MM.1S (cell line): Measurements from ENCODE around the gene FGF3.

Source experiments
- DNase-seq: peaks from one replicate; pipeline ENCODE4 v3.0.0-alpha.2; 2015
- H2AFZ ChIP-seq: fragments of 300-600 bp; sonication (generic); 2 replicates; pipeline ENCODE4 v1.6.0; 2016; ENCODE audit warnings: antibody characterized with exemption, low read length
- H3F3A ChIP-seq: fragments of 300-600 bp; sonication (generic); 2 replicates; pipeline ENCODE4 v1.6.1; 2016; ENCODE audit warnings: mild to moderate bottlenecking, antibody characterized with exemption, low read length, moderate library complexity, mixed read lengths; ENCODE audit not compliant: insufficient read depth
- H3K27ac ChIP-seq: fragments of 300-600 bp; sonication (generic); 2 replicates; pipeline ENCODE4 v1.5.1; 2016; ENCODE audit warnings: mild to moderate bottlenecking, low read length
- H3K27me3 ChIP-seq: fragments of 300-600 bp; sonication (generic); replicated peaks from 2 replicates; pipeline ENCODE4 v1.6.0; 2016; ENCODE audit warnings: low read length; ENCODE audit not compliant: insufficient read depth
- H3K36me3 ChIP-seq: fragments of 300-600 bp; sonication (generic); replicated peaks from 2 replicates; pipeline ENCODE4 v1.6.1; 2016; ENCODE audit warnings: mild to moderate bottlenecking, low read length, mixed read lengths; ENCODE audit not compliant: insufficient read depth
- H3K4me1 ChIP-seq: fragments of 300-600 bp; sonication (generic); 2 replicates; pipeline ENCODE4 v1.6.1; 2016; ENCODE audit warnings: low read length, mixed read lengths
- H3K4me2 ChIP-seq: fragments of 300-600 bp; sonication (generic); 2 replicates; pipeline ENCODE4 v1.6.0; 2016; ENCODE audit warnings: low read depth, low read length
- H3K4me3 ChIP-seq: fragments of 300-600 bp; sonication (generic); 2 replicates; pipeline ENCODE4 v1.5.1; 2016; ENCODE audit warnings: low read length, mixed read lengths
- H3K79me2 ChIP-seq: fragments of 300-600 bp; sonication (generic); 2 replicates; pipeline ENCODE4 v1.6.1; 2016; ENCODE audit warnings: mixed run types, low read length, mixed read lengths
- H3K9ac ChIP-seq: fragments of 300-600 bp; sonication (generic); 2 replicates; pipeline ENCODE4 v1.6.1; 2016; ENCODE audit warnings: low read length, mixed read lengths
- H3K9me2 ChIP-seq: fragments of 300-600 bp; sonication (generic); replicated peaks from 2 replicates; pipeline ENCODE4 v1.6.1; 2016; ENCODE audit warnings: mild to moderate bottlenecking, low read length, mixed read lengths; ENCODE audit not compliant: insufficient read depth
- H3K9me3 ChIP-seq: fragments of 300-600 bp; sonication (generic); replicated peaks from 2 replicates; pipeline ENCODE4 v1.6.1; 2016; ENCODE audit warnings: mild to moderate bottlenecking, low read length, mixed read lengths; ENCODE audit not compliant: insufficient read depth
- H4K20me1 ChIP-seq: fragments of 300-600 bp; sonication (generic); 2 replicates; pipeline ENCODE4 v1.6.1; 2016; ENCODE audit warnings: mild to moderate bottlenecking, low read length, moderate library complexity, mixed read lengths; ENCODE audit not compliant: insufficient read depth
- CTCF ChIP-seq: fragments of 300-600 bp; sonication (generic); IDR thresholded peaks from 2 replicates; pipeline ENCODE4 v1.5.1; 2016; ENCODE audit warnings: antibody characterized with exemption, low read length, mixed read lengths
- EZH2 ChIP-seq: fragments of 300-600 bp; sonication (generic); optimal IDR thresholded peaks from 2 replicates; pipeline ENCODE3; 2017; ENCODE audit warnings: low read depth, mild to moderate bottlenecking, antibody characterized with exemption, low read length, mixed read lengths
- EZH2phosphoT487 ChIP-seq: fragments of 300-600 bp; sonication (generic); IDR thresholded peaks from 2 replicates; pipeline ENCODE4 v1.6.1; 2018; ENCODE audit warnings: antibody characterized with exemption, low read length

The FGF3 gene

GRCh38 chr11:69799582-69799981 is 19.6 kb downstream of the FGF3 start:
- H3K9ac ChIP-seq = no peak overlapping the region
- H4K20me1 ChIP-seq = no peaks in the 10 kb centered on the region
- H3K9me3 ChIP-seq = no peaks in the 10 kb centered on the region
- no peaks in the 10 kb centered on the region for H3K79me2 ChIP-seq
- no peak overlapping the region for H3K4me3 ChIP-seq
- no peaks in the 10 kb centered on the region for H3K4me1 ChIP-seq
- peaks cover 53% of the 10 kb centered on the region for H3K27me3 ChIP-seq
- no peaks in the 10 kb centered on the region for H3K36me3 ChIP-seq
- no peak for TF ChIP-seq EZH2phosphoT487
- TF ChIP-seq CTCF = no peak
- no peak for TF ChIP-seq EZH2
- H2AFZ ChIP-seq = no peak overlapping the region
- H3K9me2 ChIP-seq = no peaks in the 10 kb centered on the region
- DNase-seq = no peak
- H3K27ac ChIP-seq = no peak overlapping the region
- no peak overlapping the region for H3K4me2 ChIP-seq
- H3F3A ChIP-seq = no peaks in the 10 kb centered on the region

DNA sequence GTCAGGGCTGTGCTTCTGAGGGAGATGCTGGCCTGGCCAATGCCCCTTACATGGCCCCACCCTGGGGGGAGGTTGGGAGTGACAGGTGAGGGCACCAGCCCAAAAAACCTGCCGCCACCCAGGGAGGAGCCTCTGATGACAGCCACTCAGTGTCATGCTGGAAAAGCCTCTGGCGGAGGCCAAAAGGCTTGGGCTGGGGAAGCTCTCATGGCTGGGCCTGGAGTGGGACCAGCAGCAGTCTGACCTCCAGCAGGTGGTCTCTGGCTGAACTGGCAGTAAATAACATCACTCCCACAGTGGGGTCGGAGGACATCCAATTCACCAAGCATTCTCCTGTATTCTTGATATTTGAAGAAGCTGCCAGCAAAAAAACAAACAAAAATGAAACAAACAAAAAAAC is 20.1 kb downstream of the FGF3 start:
- Histone ChIP-seq H3K79me2 (no peaks in the 10 kb centered on the region), H4K20me1 (no peaks in the 10 kb centered on the region), H3K4me1 (no peaks in the 10 kb centered on the region), H3K9ac (no peak overlapping the region), H3K4me2 (no peak overlapping the region), H3K36me3 (no peaks in the 10 kb centered on the region), H3K9me2 (no peaks in the 10 kb centered on the region), H3K27ac (no peak overlapping the region), H3F3A (no peaks in the 10 kb centered on the region), H3K27me3 (peaks cover 54% of the 10 kb centered on the region), H3K9me3 (no peaks in the 10 kb centered on the region), H3K4me3 (no peak overlapping the region), H2AFZ (no peak overlapping the region)
- no peak for DNase-seq
- TF ChIP-seq EZH2phosphoT487 = no peak
- TF ChIP-seq CTCF = no peak
- TF ChIP-seq EZH2 = no peak

GRCh38 chr11:69797737-69798528 is 21.3 kb downstream of the FGF3 start:
- no peaks in the 10 kb centered on the region for H3K79me2 ChIP-seq
- no peak overlapping the region for H3K4me2 ChIP-seq
- TF ChIP-seq CTCF (no peak), EZH2 (no peak), EZH2phosphoT487 (no peak)
- no peaks in the 10 kb centered on the region for H3K36me3 ChIP-seq
- no peaks in the 10 kb centered on the region for H3F3A ChIP-seq
- H3K9me2 ChIP-seq = no peaks in the 10 kb centered on the region
- H3K27ac ChIP-seq = no peak overlapping the region
- no peaks in the 10 kb centered on the region for H4K20me1 ChIP-seq
- no peak for DNase-seq
- H2AFZ ChIP-seq = no peak overlapping the region
- peaks cover 65% of the 10 kb centered on the region for H3K27me3 ChIP-seq
- no peak overlapping the region for H3K9ac ChIP-seq
- H3K4me3 ChIP-seq = no peak overlapping the region
- H3K4me1 ChIP-seq = no peaks in the 10 kb centered on the region
- H3K9me3 ChIP-seq = no peaks in the 10 kb centered on the region
